ENCODE measurements around the gene MERTK.

GRCh38 chr2:112034924-112035323 is 136.5 kb downstream of the MERTK start:
- TF ChIP-seq CTCF (IDR thresholded peaks at IDR 0.05) (no peak), POLR2AphosphoS5 (IDR thresholded peaks at IDR 0.05) (no peak)
